HUDEP-2 (cell line): ENCODE measurements around the gene MAST2.
"Not testable (repeated sequence)": the region's sequence is repeated elsewhere in the genome, so short reads cannot be mapped to it uniquely, and the experiment has no call there.

Source experiments
- DNase-seq, 76 experiments: peaks; one replicate each; lab custom pipeline; 2025; ENCODE audit not compliant: unreplicated experiment in 76 of 76; lab: John Stamatoyannopoulos, UW

Gene MAST2

GRCh38 chr1:45930258-45931150 lies 127.1 kb downstream of the MAST2 start:
- DNase-seq, result peak in 8 of 76 experiments; percentile 1 to 48 (median 10)

DNA sequence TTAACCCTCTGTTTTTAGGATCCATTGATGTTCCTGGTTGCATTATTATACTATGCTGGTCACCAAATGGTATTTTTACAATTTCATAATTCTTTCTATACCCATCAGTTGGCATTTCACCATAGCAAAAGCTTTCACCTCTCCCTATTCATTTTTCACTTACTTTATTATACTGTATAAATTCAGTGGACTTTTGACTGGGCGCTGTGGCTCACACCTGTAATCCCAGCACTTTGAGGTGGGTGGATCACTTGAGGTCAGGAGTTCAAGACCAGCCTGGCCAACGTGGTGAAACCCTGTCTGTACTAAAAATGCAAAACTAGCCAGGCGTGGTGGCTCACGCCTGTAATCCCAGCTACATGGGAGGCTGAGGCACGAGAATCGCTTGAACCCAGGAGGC lies 128.8 kb downstream of the MAST2 start:
- DNase-seq, result not testable (repeated sequence)

DNA sequence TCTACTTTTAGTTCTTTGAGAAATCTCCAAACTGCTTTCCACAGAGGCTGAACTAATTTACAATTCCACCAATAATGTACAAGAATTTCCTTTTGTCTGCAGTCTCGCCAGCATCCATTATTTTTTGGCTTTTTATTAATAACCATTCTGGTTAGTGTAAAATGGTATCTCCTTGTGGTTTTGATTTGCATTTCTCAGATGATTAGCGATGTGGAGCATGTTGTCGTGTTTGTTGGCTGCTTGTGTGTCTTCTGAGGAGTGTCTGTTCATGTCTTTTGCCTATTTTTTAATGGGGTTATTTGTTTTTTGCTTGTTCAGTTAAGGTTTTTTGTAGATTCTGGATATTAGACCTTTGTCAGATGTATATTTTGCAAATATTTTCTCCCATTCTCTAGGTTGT lies 131.5 kb downstream of the MAST2 start:
- DNase-seq, result no peak

- no peak for DNase-seq
Observed at GRCh38 chr1:45938029-45938428, 134.6 kb downstream of the MAST2 start.

DNA sequence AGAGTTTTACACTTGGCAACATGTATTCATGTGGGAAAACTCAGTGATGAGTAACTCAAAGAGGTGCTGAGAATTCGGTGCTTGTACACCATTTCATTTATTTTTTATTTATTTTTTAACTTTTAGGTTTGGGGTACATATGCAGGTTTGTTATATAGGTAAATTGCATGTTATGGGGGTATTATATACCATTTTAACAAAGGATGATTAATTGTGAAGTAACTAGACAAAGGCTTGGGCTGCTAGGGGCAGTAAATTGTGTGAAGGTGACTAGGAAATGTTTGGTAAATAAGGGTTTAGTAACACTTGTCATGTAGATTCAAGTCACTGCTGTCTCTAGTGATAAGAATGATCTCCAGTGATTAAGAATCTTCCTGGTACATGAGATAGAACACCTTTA lies 139.0 kb downstream of the MAST2 start:
- DNase-seq, result no peak

GRCh38 chr1:45943185-45943584 lies 139.8 kb downstream of the MAST2 start:
- no peak for DNase-seq

DNA sequence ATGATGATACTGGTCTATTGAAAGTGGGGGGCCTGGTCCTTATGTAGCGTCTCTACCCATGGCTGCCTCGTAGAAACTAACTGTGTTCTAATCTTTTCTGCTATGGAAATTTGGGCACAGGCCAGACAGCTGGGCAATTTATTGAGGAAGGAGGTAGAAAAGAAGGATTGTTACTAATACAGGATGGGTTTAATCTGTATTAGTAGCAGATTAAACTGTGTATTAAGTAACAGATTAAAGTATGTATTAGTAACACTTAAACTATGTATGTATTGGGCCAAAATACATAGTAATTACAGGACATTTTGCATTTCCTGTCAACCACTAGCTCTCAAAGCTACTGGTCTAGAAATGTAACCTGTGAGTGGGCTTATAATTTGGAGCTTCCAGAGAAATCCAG lies 142.0 kb downstream of the MAST2 start:
- no peak for DNase-seq

DNA sequence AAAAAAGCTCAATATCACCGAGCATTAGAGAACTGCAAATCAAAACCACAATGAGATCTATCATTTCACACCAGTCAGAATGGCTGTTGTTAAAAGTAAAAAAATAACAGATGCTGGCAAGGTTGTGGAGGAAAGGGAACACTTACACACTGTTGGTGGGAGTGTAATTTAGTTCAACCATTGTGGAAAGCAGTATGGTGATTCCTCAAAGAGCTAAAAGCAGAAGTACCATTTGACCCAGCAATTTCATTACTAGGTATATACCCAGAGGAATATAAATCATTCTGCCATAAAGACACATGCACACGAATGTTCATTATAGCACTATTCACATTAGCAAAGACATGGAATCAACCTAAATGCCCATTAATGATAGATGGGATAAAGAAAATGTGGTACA lies 146.1 kb downstream of the MAST2 start:
- not testable (repeated sequence) for DNase-seq

DNA sequence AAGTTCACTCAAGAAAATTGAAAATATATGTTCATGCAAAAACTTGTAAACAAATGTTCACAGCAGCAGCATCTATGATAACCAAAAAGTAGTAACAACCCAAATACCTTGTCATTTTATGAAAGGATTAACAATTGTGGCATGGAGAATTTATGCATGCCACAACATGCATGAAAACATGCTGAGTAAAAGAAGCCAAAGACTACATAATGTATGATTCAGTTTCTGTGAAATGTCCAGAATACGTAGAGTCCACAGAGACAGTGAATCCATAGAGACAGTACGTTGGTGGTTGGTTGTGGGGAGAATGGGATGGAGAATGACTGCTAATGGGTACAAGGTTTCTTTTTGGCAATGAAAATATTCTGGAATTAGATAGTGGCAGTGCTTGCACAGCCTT lies 148.7 kb downstream of the MAST2 start:
- no peak for DNase-seq

GRCh38 chr1:45953934-45954847 lies 150.8 kb downstream of the MAST2 start:
- peak in 7 of 76 experiments; percentile 3 to 16 (median 9) for DNase-seq

DNA sequence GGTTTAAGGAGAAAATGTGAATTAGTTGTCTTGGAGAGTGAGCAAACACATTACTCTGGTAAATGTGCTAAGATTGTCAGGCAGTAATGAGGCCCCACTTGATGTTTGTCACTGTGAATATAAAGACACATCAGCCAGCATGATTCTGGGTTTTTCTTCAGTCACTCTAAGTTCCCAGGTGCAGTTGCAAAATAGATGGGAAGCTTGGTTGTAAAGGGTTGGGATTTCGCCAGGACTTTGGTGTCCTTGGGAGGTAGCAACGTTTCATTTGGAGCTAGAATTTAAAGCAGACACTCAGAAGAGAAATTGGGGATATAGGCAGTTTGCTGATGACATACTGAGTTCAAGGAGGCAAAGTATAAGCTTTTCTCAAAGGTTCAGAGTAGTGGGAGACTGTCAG lies 154.3 kb downstream of the MAST2 start:
- no peak for DNase-seq

- DNase-seq, result no peak
Observed at GRCh38 chr1:45958317-45958716, 154.9 kb downstream of the MAST2 start.

GRCh38 chr1:45960930-45961715 lies 157.7 kb downstream of the MAST2 start:
- no peak for DNase-seq

GRCh38 chr1:45961936-45962335 lies 158.5 kb downstream of the MAST2 start:
- not testable (repeated sequence) for DNase-seq

DNA sequence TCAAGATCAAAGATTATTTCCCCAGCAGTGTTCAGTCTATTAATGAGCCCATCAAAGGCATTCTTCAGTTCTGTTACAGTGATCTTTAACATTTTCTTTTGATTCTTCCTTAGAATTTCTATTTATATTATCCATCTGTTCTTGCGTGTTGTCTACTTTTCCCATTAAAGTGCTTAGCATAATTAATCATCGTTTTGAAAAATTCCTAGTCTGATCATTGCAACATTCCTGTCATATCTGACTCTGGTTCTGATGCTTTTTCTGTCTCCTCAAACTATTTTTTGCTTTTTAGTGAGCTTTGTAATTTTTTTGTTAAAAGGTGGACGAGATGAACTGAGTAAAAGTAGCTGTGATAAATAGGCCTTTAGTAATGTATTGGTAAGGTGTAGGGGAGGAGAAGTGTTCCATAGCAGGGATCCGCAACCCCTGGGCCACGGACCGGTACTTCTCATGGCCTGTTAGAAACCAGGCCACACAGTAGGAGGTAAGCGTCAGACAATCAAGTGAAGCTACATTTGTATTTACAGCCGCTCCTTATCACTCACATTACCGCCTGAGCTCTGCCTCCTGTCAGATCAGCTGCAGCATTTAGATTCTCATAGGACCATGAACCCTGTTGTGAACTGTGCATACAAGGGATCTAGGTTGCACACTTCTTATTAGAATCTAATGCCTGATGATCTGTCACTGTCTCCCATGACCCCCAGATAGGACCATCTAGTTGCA lies 165.7 kb downstream of the MAST2 start:
- no peak for DNase-seq

DNA sequence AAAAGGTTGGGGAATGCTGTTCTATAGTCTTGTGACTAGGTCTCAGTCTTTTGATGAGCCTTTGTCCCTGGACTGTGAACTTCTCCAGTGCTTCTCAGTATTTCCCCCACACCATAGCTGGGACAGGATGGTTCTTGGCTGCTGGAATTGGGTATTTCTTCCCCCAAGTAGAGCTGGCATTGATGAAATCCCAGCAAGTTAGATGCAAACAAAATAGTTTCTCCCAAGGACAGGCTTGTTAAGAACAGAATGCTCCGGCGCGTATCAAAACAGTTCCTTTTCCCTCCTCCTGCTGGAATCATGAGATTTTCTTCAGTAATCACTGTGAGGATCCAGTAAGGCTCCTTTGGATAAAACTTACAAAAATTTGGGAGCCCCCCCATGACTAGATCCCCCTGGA lies 166.5 kb downstream of the MAST2 start:
- no peak for DNase-seq

GRCh38 chr1:45971335-45971734 lies 167.9 kb downstream of the MAST2 start:
- DNase-seq, result no peak

DNA sequence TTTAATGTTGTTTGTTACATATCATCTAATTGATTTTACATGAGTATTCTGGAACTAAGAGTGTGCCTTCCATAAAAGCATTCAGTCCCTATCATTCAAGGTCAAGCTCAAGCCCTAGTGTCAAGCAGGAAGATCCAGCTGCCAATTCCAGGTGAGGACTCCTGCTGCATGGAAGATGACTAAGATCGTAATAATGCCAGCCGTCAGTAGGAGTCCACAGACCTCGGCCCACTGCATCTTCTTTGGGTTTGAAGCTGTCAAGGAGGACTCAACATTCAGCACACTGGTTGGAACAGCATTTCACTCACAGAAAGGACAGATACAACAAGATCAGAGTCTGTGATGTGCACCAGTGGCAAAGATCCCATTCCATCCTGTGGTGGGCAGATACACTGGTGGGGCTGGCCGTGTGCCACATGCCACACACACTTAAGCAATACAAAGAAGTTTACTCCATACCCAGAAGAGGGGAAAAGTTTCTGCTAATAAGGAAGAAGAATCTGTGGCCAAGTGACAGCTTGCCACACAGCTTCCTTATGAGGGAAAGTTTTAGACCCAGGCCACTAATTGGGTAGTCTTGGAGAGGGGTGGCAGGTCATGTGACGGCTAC lies 168.6 kb downstream of the MAST2 start:
- no peak for DNase-seq

DNA sequence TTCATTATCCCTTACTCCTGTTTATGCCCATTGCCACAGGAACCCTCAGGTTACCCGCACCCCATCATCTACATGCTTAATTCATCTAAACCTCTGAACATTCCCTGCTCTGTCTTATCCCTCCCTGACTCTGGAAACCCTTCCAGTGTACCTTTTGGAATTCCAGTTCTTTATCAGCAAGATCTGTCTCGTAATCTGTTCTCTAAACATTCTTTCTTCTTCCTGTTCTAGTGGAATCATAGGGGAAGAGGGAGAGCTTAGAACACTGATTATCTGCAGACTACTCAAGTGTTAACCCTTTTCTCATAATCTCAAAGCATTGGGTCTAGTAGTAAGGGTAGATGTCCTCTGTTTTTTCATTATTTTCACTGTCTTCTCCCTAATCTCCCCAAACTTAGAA lies 169.2 kb downstream of the MAST2 start:
- no peak for DNase-seq

- DNase-seq, result no peak
Observed at GRCh38 chr1:45973121-45973520, 169.7 kb downstream of the MAST2 start.
